ENCODE data around the gene SMOC2.
"Not testable (repeated sequence)": the region's sequence is repeated elsewhere in the genome, so short reads cannot be mapped to it uniquely, and the experiment has no call there.

The SMOC2 gene

DNA sequence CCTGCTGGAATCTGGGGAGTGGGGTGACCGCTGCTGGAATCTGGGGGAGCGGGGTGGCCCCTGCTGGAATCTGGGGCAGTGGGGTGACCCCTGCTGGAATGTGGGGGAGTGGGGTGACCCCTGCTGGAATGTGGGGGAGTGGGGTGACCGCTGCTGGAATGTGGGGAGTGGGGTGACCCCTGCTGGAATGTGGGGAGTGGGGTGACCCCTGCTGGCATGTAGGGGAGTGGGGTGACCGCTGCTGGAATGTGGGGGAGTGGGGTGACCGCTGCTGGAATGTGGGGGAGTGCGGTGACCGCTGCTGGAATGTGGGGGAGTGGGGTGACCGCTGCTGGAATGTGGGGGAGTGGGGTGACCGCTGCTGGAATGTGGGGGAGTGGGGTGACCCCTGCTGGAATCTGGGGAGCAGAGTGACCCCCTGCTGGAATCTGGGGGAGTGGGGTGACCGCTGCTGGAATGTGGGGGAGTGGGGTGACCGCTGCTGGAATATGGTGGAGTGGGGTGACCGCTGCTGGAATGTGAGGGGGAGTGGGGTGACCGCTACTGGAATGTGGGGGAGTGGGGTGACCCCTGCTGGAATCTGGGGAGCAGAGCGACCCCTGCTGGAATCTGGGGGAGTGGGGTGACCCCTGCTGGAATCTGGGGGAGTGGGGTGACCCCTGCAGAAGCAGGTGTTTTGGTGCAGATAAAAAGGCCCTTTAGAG, 97.4 kb downstream of the SMOC2 start:
- DNase-seq (ENCODE audit: low read depth in 2 of 2) = not testable (repeated sequence)

DNA sequence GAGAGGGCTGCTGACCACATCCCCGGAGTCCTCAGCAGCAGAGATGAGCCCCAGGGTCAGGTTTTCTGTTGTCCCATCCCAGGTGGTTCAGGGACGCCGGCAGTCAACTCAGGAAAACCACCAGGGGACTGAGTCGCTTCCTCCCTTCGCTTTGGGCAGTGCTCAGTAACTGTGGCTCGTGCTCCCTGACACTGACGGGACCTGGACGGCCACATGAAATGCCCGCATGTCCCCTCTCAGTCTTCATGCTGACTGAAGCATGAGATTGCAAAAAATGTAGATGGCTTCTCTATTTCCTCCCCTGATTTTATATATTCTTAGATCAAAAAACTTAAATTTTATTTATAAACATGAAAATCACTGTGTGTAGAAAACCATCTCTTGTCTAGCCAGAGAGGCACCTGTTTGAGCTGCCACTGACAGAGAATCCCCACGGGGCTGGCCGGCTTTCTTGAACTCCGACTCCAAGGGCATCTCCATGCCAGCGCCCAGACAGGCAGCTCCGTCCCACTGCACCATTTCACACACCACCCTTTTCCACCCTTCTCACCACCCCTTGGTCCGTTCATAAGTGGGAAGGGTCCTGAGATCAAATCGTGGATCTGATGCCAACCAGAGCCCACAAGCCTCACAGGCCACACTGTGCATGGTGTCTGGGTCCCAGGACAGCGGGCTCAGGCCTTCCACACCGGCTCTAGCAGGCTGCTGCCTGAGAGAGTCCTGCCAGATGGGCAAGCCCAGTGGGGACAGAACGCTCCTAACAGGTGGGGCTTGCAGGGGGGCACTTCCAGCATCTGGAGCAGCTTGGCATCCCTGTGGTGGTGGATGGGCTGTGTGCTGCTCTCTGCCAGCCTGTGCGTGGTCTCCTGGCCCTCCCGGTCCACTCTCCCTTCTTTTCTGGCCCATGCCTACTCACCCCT, 98.2 kb downstream of the SMOC2 start:
- DNase-seq (ENCODE audit: low read depth in 2 of 2) = no peak

DNA sequence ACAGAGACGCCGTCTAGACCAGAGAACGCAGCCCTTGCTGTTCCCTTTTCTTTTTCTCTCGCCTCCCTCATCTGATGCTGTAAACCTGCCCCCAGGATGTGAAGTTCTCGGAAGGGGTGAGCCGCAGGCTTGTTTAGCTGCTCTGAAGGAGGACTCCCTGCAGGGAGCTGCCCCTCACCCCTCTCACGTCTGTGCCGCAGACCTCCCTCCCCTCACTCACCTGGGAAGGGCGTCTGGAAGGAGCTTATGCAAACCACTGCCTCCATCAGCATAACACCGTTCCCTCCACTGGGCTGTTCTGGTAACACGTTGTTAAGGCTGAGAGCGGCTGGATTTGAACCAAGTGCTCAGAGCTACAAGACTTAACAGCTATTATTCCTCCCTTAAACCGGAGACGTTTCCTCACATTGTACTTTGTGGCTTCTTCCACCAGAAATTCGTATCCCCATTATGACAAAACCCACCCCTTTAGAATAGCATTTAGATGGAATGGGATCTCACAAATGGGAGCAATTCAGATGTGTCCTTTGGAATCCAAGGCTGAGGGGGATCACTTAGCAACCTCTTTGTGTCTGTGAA, 99.8 kb downstream of the SMOC2 start:
- DNase-seq (ENCODE audit: low read depth in 2 of 2) = no peak

DNA sequence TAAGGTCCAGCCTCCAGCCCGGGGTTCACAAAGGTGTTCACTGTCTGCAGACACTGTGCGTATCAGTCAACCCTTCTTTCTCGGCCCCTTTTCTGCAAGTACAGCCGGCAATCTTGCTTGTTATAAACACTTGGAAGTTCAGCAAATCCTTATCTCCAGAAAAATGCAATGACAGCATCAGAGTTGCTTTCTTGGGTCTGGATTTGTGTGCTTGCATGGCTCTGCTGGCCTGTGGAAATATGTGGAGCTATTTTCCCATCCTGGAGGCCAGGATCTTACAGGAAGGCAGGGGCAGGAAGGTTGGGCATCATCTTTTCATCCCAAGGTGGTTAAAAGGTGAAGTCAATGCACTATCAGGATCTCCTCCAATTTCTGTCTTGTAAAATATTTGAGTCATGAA, 100.3 kb downstream of the SMOC2 start:
- DNase-seq (ENCODE audit: low read depth in 2 of 2) = no peak

DNA sequence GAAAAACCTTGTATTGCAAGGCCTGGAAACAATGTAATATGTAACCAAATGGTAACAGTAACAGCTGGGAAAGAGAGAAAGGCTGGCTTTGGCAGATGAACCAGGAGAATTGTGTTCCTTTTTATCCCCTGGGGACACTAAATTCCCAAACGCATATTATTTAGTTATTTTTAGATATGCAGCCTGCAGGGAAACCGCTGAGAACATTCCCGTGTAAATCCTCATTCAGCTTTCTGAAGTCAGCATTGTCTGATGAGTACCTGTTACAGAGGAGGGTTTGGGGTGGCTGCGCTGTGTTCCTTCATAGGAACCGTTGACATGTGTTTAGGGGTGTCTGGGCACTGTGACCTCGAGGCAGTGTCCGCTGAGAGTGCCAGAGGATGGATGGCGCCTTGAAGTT, 101.3 kb downstream of the SMOC2 start:
- DNase-seq (ENCODE audit: low read depth in 2 of 2) = no peak

DNA sequence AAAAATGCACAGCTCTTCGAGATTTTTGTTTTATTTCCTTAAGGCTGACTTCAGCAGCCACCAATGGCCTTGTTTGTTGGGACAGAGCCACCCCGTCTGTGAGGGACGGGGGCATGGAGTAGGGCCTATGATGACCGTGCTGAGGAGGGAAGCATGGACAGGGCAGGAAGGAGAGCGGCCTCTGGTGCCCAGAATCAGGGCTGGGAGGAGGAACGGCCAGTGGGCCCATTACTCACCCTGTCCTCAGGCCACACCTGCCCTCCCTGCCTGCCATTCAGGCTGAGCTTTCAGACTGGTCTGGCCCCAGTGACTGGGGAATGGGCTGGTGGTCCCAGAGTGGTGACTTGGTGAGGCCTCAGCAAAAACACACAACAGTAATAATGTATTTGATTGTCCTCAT, 104.4 kb downstream of the SMOC2 start:
- no peak for DNase-seq (ENCODE audit: low read depth in 2 of 2)

DNA sequence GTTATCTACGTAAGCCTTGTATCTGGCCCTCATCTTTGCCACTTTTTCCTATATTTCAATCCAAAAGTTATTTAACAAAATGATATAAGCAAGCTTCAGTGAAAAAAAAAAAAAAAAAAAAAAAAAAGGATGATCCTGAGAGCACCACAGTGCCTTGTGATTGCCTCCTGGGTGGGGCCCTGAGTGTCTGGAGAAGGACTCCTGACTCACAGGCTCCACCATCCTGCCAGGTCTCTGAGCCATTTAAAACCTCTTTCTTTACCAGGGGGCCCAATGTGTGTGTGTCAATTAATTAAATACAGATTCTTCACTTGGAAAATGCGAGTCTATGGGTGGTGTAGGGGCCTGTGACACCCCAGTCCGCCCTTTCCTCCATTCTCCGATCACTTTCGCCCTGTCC, 105.2 kb downstream of the SMOC2 start:
- no peak for DNase-seq (ENCODE audit: low read depth in 2 of 2)

DNA sequence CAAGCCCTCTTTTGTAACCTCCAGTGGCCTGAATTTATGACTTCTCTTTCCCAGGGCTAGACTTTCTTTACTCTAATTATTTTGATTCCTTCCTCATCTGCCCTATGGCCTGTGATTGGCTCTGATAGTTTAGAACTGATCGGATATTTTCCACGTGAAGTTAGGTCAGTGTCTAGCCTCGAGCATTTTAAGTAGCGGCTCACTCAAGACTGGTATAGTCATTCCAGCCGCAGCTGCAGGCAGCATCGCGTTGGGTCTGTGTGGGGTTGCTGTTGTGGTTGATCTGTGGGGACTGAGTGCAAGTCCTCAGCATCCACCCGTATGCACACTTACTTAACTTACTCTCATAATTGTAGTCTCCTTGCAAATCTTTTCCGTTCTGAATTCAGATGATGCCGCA, 105.7 kb downstream of the SMOC2 start:
- no peak for DNase-seq (ENCODE audit: low read depth in 2 of 2)

DNA sequence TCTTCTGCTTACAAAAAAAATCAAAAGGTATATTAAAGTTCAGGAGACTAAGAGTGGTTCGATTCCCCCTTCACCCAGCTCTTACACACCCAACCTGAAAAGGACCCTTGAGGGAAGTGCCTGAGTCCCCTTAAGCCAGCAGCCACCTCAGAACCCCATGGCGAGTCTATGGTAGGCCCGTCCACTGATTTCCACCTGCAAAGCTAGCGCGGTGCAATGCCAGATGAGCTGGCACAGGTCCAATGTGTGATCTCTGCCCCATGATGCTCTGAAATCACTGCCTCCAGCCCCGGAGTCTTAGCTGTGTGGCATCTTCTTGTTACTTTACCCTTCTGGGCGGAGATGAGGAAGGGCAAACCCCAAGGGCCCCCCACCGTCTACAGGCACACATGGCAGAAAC, 109.3 kb downstream of the SMOC2 start:
- DNase-seq (ENCODE audit: low read depth in 2 of 2) = no peak

DNA sequence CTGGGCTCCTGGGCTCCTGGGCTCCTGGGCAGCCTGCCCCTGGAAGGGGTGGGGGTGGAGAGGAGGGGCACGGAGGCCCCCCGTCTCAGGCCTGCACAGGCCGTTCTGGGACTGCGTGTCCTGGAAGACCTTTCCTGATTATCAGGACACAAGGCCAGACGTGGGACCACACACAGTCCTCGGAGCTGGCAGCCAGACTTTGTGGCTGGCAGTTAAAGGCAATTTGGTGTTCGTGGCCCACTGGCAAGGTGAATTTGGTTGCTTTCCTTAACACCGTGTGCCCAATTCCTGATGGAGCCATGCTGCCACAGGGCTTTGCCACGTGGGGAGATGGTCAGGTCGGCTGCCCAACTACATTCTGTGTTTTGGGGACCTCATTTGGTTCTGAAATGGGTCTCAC, 113.5 kb downstream of the SMOC2 start:
- no peak for DNase-seq (ENCODE audit: low read depth in 2 of 2)

DNA sequence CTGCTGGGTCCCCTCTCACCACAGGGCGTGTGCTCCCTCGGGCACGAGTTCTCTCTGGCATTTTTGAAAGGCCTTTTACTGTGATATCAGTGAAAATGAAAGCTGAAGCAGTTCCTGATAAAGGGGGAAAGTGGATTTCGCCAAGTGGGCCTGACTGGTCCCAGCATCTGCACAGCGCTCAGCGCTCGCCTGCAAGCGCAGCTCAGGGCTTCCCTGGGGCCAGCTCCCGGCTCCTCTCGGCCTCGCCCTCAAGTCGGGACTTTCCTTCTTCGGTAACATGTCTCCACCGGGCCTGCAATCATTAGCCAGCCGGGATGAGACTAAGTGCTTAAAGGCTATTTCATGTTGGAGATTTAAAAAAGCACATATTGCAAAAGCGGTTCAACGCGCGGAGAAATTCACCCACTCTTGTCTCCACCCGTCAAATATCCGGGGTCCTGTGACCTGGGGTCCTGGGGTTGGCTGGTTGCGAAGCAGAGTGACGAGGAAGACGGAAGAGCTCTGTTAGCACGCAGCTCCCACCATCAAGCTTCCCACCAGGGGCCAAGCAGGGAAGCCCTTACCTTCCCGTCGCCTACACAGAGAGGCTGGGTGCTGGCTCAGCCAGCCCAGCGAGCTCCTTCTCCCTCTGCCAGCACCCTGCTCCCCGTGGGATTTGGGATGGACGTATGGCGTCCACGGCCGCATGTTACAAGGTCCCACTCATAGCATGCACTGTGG, 114.1 kb downstream of the SMOC2 start:
- DNase-seq (ENCODE audit: low read depth in 2 of 2) = no peak

DNA sequence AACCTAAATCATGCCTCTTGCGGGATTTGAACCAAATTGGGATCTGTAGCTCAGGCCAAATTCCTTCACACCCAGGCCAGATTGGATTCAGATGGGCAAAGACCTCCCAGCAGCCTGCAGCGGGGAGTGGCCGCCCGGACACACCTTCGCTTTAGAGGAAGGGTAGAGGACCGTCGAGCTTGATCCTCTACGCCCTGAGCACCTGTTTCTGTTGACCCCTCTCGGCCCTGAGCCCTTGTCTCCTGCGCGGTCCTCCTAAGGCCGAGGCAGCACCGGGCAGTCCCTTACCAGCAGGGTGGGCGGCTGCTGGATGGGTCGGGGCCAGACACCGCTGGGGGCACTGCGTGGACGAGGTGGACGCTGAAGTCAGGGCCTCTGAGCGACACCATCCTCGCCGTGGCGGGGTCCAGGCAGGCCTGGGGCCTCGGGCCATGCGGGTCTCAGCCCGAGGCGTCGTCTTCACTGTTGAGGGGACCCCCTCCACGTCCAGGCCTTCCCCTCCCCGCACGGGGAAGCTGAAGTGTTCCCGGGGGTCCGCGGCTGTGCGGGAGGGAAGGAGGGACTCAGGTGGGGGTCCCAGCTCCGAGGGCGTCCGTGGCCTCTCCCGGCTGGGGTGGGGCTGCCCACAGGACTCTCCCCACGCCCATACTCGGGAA, 114.8 kb downstream of the SMOC2 start:
- no peak for DNase-seq (ENCODE audit: low read depth in 2 of 2)

DNA sequence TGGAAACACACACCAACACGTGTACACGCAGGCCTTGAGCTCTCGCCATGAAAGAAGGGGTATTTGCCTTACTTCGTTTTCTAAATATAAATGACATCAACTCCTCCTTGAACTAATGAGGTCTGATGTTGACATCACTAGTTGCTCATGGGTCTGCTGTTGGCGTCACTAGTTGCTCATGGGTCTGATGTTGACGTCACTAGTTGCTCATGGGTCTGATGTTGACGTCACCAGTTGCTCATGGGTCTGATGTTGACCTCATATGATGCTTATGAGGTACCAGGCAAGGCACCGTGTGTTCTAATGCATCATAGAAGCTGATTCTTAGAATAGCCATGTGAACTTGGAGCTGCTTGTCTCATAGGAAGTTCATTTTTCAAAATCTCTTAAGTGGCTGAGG, 116.5 kb downstream of the SMOC2 start:
- no peak for DNase-seq (ENCODE audit: low read depth in 2 of 2)

DNA sequence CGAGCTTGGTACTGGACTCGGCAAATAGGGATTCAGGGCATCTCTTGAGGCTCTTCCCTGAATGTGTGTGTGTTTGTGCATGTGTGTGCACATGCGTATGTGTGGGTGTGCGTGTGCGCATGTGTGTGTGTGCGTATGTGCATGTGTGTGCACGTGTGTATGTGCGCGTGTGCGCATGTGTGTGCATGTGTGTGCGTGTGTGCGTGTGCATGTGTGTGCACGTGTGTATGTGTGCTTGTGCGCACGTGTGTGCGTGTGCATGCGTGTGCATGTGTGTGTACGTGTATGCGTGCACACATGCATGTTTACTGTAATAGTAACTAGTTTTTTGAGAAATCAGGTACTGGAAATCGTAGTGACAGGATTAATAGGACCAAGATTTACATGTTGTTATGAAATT, 117.7 kb downstream of the SMOC2 start:
- DNase-seq (ENCODE audit: low read depth in 2 of 2) = no peak

DNA sequence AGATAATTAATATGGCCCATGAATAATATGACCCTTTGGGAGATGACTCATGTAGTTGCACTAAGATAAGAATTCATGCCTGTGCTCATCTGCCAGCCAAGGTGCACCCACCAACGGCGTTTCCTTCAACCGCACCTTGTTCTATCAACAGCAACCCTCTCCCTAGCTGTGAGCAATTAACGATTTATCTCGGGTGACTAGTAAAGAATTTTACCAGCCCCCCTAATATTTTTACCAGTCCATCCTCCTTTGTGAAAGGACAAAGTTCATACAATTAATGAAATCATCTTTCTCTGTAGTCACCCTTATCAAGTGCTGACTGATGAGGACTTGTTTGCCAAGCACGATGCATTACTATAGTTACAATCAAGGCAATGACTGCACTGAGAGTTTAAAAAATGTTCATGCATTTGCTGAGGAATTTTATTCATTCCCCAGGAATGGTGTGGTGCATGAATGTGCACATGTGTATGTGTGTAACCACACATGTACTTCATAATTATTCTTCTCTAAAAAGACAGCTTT, 118.7 kb downstream of the SMOC2 start:
- no peak for DNase-seq (ENCODE audit: low read depth in 2 of 2)

DNA sequence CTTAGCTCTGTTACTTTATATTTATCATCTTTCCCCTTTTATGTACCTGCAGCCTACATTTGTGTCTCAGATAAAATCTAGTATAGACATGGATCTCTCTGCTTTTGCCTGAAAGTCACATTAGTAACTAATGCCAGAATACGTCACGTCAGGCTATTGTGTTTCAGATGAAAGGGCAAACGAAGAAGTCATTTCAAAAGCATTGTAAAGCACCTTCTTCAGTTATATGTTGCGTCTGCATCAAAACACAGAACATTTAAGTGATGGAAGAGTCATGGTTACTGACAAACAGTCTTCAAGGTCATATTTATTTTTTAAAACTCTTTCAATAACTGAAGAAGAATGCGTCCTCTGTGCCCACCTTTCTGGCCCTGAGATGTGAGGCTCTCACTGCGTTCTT, 119.1 kb downstream of the SMOC2 start:
- DNase-seq (ENCODE audit: low read depth in 2 of 2) = no peak

DNA sequence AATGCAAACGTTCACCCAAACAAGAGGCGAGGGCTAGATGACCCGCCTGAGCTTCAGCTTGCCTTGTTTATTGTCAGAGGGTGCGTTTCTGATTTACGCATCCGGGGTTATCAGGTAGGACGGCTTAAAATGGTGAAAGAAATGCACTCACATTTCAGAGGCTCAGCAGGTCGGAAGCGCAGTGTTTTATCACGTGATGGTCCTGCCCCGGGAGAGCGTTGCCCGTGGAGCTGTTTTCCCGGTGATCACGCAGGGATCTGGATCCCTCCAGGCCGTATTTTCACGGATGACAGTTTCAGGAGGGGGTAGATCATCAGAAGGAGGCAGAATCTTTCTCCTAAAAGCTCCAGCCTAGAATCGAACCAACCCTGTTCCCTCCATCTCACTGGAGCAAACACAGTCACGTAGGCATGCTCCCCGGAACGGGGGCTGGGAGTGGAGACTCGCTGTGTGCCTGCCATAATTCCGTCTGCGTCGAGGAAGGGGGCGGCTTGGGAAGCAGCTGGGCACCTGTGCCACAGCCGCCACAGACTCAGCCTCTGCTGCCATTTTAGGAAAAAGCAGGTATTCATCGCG, 121.7 kb downstream of the SMOC2 start:
- DNase-seq (ENCODE audit: low read depth in 2 of 2) = no peak

DNA sequence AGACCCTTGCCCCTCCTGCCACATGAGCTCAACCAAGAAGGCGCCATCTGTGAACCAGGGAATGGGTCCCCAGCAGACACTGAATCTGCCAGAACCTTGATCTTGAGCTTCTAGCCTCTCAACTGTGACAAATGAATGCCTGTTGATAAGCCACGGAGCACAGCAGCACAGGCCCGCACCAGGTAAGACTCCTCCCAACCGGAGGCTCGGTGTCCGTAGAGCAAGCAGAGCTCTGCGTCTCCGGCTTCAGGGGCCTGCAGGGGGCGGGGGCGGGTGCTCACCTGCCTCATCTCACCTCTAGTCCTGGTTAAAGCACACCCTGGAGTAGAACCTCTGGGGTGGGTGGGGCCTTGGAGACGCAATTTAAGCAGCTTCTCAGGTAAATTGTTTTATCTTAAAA, 122.7 kb downstream of the SMOC2 start:
- no peak for DNase-seq (ENCODE audit: low read depth in 2 of 2)

DNA sequence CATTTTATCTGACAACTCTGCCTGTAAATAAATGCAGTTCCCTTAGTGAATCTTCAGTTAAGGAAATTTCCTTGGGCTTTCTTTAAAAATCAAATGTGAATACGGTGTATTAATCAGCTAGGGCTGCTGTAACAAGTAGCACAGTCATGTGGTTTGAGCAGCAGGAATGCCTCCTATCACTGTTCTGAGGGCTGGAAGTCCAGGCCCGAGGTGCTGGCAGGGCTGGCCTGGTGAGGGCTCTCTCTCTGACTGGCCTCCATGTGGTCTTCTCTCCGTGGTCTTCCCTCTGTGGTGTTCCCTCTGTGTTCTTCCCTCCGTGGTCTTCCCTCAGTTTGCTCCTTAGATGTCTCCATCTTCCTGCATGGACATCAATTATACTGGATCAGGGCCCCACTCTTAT, 124.1 kb downstream of the SMOC2 start:
- DNase-seq (ENCODE audit: low read depth in 2 of 2) = no peak

DNA sequence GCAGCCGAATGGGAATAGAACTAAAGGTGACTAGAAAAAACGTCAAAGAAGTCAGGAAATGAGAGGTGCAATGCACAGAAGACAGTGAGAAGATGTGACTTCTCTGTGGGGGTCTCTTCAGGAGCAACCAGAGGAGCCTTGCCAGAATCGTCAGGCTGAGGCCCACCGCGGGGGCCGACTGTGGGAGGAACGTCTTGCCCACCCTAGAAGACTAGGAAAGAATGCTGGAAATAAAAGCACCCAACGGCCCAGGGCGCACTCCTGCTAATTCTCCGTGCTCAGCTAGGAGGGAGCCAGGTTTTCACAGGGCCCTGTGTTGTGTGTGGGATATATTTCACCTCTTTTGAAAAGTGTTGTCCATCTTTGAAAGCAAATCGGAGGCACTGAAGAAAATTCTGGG, 129.2 kb downstream of the SMOC2 start:
- DNase-seq (ENCODE audit: low read depth in 2 of 2) = no peak

DNA sequence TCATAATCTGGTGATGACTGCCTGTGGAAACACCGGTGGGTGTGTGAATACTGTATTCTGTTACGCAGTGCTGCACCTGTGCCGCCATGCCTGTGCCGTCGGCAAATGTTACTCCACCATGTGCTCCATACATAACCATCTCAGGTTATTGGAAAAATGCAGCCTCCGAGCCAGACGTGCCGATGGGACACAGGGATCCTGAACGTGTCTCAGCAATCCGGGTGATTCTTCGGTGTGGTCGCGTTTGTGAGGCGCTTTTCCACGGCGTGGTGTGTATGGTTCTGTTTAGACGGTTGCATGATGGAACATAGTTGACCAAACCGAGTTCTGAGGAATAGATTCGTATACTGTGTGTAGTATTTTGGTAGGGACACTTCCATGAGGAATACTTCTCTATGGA, 130.3 kb downstream of the SMOC2 start:
- DNase-seq (ENCODE audit: low read depth in 2 of 2) = no peak

Data from stimulated activated CD8-positive, alpha-beta memory T cell treated with anti-CD3 and anti-CD28 coated beads, Interleukin-2, amount 100 ng/mL, for 48 hours (primary cell).